Glutamatergic neuron (in vitro differentiated cells): ENCODE results near the gene FGGY. TPM values are rescaled to one million over a fixed set of nuclear protein-coding genes. Genes with fewer than 3 reads are reported as not detected.

Experiments used
- DNase-seq: peaks from one replicate; pipeline ENCODE4 v3.0.0; 2022
- H3K27ac Mint-ChIP-seq: one replicate; pipeline ENCODE4 v1.8.0; 2020; ENCODE audit warnings: mild to moderate bottlenecking, mixed read lengths, inconsistent platforms; ENCODE audit not compliant: unreplicated experiment
- H3K27me3 Mint-ChIP-seq: one replicate; pipeline ENCODE4 v1.8.0; 2020; ENCODE audit warnings: mild to moderate bottlenecking, moderate library complexity, mixed read lengths, inconsistent platforms; ENCODE audit not compliant: unreplicated experiment
- H3K36me3 Mint-ChIP-seq: one replicate; pipeline ENCODE4 v1.8.0; 2020; ENCODE audit warnings: mild to moderate bottlenecking, mixed read lengths, inconsistent platforms; ENCODE audit not compliant: unreplicated experiment
- H3K4me1 Mint-ChIP-seq: one replicate; pipeline ENCODE4 v1.8.0; 2020; ENCODE audit warnings: mild to moderate bottlenecking, low read depth, mixed read lengths, inconsistent platforms; ENCODE audit not compliant: unreplicated experiment
- H3K4me3 Mint-ChIP-seq: one replicate; pipeline ENCODE4 v1.8.0; 2020; ENCODE audit warnings: mild to moderate bottlenecking, mixed read lengths, inconsistent platforms; ENCODE audit not compliant: unreplicated experiment
- H3K9me3 Mint-ChIP-seq: one replicate; pipeline ENCODE4 v1.8.0; 2020; ENCODE audit warnings: mild to moderate bottlenecking, moderate library complexity, mixed read lengths, inconsistent platforms; ENCODE audit not compliant: unreplicated experiment
- CTCF ChIP-seq: fragments of 200-600 bp; sonication (generic); IDR thresholded peaks from one replicate; pipeline ENCODE4 v1.5.0; 2021; ENCODE audit not compliant: partially characterized antibody, unreplicated experiment
- total RNA-seq: library from RNA; stranded (reverse); fragmentation: NEBNext Ultra II Directional; extraction: Animal tissue kit (Norgen Biotek cat#: 25700); gene quantifications from one replicate; pipeline ENCODE4 v1.2.1, GENCODE V29; 2021; ENCODE audit not compliant: unreplicated experiment

Gene FGGY
- total RNA-seq, 1 donor from 2014 or later: 11.6 TPM

- Mint-ChIP-seq H3K27me3 (peaks cover 2% of the 10 kb centered on the region), H3K27ac (no peak overlapping the region), H3K4me3 (no peak overlapping the region), H3K4me1 (peaks cover 8% of the 10 kb centered on the region), H3K36me3 (no peaks in the 10 kb centered on the region), H3K9me3 (no peaks in the 10 kb centered on the region)
- TF ChIP-seq CTCF: no peak
- no peak for DNase-seq
These were observed 141.2 kb downstream of the FGGY start for GRCh38 chr1:59438058-59438560.

GRCh38 chr1:59442492-59442891 lies 145.6 kb downstream of the FGGY start:
- Mint-ChIP-seq H3K36me3 (no peaks in the 10 kb centered on the region), H3K4me3 (no peak overlapping the region), H3K4me1 (peaks cover 10% of the 10 kb centered on the region), H3K9me3 (no peaks in the 10 kb centered on the region), H3K27me3 (peaks cover 2% of the 10 kb centered on the region), H3K27ac (no peak overlapping the region)
- no peak for DNase-seq
- no peak for TF ChIP-seq CTCF

GRCh38 chr1:59443310-59443709 lies 146.4 kb downstream of the FGGY start:
- no peak for TF ChIP-seq CTCF
- H3K27ac Mint-ChIP-seq: no peak overlapping the region
- DNase-seq: no peak
- H3K4me1 Mint-ChIP-seq: peaks cover 13% of the 10 kb centered on the region
- peaks cover 3% of the 10 kb centered on the region for H3K27me3 Mint-ChIP-seq
- no peaks in the 10 kb centered on the region for H3K36me3 Mint-ChIP-seq
- H3K9me3 Mint-ChIP-seq: no peaks in the 10 kb centered on the region
- no peak overlapping the region for H3K4me3 Mint-ChIP-seq

GRCh38 chr1:59444520-59444919 lies 147.6 kb downstream of the FGGY start:
- Mint-ChIP-seq H3K4me1 (peaks cover 13% of the 10 kb centered on the region), H3K27ac (no peak overlapping the region), H3K4me3 (no peak overlapping the region), H3K27me3 (peaks cover 3% of the 10 kb centered on the region), H3K9me3 (no peaks in the 10 kb centered on the region), H3K36me3 (no peaks in the 10 kb centered on the region)
- no peak for TF ChIP-seq CTCF
- no peak for DNase-seq

- peaks cover 3% of the 10 kb centered on the region for H3K27me3 Mint-ChIP-seq
- DNase-seq: no peak
- peaks cover 13% of the 10 kb centered on the region for H3K4me1 Mint-ChIP-seq
- no peaks in the 10 kb centered on the region for H3K9me3 Mint-ChIP-seq
- TF ChIP-seq CTCF: no peak
- H3K36me3 Mint-ChIP-seq: no peaks in the 10 kb centered on the region
- H3K27ac Mint-ChIP-seq: no peak overlapping the region
- no peak overlapping the region for H3K4me3 Mint-ChIP-seq
These were observed 148.1 kb downstream of the FGGY start for GRCh38 chr1:59445040-59445439.
